Activated CD8-positive, alpha-beta memory T cell treated with anti-CD3 and anti-CD28 coated beads for 1 hour (primary cell): Measurements from ENCODE around the gene TMEM217.
A peak's percentile ranks its signal among the peaks of the same experiment; 100 is the strongest.
"Not testable (repeated sequence)": the region's sequence is repeated elsewhere in the genome, so short reads cannot be mapped to it uniquely, and the experiment has no call there.

Experiments used
- DNase-seq, 2 donors: peaks; one replicate each; pipeline ENCODE4 v3.0.0-alpha.2; 2020; ENCODE audit warnings: low read depth in 1 of 2; ENCODE audit errors: extremely low read depth in 1 of 2

Gene TMEM217

DNA sequence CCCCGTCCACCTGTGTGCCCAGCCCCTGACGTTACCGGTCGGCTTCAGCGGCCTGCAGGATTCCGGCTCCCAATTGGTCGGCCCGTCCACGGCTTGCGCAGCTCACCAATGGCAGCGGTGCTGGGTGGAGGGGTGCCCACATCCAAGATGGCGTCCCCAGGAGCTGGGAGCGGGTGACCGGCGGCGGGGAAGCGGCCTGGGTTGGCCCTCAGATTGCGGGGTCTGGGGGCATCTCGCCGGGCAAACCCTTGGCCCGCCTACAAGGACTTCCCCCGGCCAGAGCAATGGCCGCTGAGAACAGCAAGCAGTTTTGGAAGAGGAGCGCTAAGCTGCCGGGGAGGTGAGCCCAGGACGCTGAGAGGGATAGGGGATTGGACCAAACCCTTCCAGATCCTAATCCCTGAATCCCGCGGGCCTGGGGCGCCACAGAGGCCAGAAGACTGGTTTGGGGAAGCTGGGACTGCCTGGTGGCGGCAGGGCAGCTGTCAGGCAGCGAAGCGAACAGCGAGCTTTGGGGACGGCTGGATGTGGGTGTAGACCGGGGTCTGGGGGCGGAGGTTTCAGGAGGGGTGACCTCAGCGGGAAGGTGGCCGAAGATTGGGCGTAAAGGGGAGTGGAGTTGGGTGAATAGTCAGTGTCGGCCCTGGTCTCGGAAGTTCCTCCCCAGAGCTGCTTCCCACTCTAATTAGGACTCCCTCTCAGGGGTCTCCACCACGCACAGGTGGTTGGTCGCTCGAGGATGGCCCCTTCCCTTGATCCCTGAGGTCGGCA lies at the start of gene TMEM217, which contains the start of gene TBC1D22B:
TMEM217 (minus strand) TSS at position 511 of the 771 bp plus-strand sequence. CDS start 39,114 bp downstream, outside the sequence.
TBC1D22B (plus strand) TSS at position 139 of the 771 bp plus-strand sequence; CDS start at position 285, 146 bp downstream.
- DNase-seq: peak; percentile 88 to 91

DNA sequence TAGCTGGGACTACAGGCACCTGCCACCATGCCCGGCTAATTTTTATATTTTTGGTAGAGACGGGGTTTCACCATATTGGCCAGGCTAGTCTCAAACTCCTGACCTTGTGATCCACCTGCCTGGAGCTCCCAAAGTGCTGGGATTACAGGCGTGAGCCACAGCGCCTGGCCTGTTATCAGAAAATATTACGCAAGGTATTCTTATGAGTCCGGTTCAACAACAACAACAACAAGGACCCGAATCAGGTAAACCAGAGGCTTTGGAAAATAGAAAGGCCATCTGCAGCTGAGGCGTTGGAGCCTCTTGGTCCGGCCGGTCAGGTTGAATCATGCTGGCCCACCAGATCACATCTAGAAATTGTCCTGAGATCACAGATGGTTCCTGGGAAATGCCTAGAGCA lies 49.5 kb upstream of the TMEM217 start:
- not testable (repeated sequence) for DNase-seq

DNA sequence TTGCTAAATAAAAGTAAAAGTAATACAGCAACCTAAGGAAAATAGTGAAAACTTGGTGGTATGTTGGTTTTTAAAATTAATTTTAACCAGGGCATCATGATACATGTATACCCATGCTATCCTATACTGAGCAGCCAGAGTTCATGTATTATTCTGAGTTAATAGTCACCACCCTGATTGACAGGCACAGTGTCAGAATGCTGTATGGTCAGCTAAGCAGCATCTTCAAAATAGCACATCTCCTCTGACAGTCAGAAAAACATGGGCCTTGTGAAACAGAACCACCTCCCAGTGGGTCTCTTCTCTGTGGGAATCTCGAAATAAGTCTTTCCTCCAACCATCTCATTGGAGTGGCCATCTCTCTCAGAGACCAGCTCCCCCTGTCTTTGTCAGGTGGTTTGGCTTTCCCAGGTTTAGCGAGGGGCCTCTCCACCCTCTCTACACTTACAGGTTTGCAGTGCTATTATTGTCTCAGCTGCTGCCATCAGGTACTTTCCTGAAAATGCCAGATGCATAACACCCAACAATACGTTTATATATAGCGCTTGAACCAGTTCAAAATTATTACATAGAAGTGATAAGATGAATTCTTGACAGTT lies 48.8 kb upstream of the TMEM217 start:
- no peak for DNase-seq

DNA sequence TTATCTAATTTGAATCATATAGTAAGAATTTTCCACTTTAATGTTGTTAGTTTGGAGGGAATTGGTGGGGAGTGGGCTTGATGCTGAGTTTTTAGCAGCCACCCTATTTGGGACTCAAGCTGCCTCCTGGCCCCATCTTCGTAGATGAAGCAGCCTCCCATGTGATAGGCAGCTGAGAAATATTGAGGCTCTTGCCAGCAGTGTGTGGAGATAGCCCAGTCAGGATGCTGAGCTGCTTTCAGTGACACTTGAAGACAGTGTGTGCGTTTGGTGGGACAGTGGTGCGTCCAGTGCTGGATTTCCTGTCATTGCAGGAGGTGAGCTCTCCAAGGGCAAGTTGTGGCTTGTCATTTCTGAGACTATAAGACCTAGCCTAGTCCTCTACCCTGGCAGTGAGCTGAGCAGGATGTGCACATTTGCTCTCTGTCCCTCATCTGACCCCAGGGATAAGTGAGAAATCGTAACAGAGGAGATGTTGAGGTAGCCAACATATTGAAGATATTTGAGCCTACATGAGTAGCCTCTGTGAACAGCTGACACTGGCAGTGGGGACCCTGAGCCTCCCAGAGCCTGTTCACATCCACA lies 48.0 kb upstream of the TMEM217 start:
- no peak for DNase-seq

DNA sequence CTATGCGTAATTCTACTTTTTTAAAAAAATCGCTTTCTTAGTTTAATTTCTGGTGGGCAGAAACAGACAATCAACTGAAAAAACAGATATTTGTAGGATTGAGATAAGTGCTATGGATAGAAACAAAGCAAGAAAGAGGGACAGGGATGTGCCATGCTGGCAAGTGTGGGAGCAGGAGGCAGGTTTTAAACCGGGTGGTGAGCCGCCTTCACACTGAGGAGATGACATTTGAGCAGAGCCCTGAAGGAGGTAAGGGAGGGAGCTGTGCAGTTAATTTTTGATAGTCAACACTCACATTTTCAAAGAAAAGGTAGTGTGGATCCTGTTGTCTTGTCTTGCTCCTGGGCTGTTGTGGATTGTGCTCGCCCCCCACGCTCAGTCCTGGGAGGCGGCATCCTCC lies 46.8 kb upstream of the TMEM217 start:
- no peak for DNase-seq

DNA sequence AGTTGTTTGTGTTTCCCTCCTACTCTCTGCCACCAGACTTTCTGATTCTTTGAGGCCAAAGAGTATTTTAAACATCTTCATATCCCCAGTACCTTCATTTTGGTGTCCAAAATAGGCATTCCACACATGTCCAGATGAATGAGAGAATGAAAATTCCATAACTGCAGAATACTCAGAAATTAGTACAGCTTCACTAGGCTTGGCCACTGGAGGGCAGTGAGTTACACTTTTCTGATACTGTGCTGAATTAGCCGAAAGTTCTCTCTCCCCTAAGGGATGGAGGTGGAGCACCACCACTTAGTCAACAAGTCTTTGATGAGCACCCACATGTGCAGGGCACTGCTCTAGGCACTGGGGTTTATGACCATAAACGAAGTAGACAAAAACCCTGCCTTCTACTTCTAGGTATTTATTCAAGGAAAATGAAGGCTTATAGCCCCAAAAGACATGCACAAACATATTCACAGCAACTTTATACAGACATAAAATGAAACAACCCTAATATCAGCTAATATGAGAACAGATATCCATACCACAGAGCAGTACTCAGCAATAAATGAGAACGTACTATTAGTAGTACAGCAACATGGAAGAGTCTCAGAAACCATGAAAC lies 46.1 kb upstream of the TMEM217 start:
- DNase-seq: no peak

DNA sequence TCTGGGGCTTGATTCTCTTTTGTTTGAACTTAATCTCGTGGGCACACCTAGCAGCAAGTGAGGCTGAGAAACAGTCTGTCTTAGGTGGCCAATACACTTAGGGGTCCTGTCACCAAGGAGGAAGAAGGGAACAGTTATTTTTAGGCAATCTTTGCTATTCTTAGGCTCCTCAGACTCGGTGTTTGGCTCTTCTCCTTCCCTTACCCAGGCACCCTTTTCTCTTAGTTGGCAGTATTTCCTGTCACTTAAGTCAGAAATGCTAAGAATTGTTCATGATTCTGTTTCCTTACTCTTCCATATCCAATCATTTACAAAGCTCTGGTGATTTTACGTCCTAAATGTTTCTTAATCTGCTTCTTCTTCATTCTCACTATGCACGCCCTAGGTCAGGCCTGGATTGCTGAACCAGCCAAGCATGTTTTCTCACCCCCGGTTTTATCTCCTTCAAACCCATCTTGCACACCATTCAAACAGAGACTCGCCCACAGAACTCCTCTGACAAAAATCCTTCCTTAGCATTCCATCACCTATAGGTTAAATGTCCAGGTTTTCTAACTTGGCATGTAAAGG lies 45.2 kb upstream of the TMEM217 start:
- no peak for DNase-seq

DNA sequence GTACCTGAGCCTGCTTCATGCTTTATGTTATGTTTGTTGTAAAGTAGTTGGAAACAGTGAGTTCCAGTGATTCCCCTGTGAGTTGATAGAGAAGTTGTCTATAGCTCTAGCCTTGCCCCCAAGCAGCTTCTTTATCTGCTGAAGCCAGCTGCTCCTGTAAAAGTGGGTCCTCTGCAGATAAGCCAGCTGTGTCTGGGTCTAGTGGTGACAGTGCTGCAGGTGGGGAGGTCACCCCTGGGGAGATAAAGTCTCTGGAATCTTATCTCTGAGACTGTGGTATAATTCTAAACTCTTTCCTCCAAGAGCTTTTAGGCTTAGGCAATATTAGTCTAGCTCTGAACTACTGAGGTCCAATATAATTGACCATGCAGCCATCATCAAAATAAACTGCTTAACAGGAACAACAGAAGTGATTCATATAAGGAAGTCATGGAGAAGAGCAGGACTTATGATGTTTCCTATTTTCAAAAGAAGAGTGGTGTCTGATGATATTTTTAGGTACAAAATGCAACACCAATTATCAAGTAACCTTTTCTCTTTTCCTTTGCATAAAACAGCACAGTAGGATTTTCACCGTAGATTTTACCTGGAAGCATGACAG lies 44.2 kb upstream of the TMEM217 start:
- no peak for DNase-seq

DNA sequence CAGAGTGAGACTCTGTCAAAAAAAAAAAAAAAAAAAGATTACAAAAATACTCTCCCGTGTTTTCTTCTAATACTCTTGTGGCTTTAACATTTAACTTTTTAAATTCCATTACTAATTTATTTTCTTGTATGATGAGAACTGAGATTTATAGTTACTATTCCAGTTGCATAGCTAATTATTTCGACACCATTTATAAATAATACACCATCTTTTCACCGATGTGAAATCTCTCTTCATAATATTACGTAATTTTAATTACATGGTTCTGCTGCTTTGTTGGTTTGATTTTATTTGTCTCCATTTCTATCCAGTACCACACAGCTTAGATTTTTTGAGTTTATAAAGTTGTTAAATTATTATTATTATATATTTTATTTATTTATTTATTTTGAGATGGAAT lies 42.0 kb upstream of the TMEM217 start:
- DNase-seq: no peak

DNA sequence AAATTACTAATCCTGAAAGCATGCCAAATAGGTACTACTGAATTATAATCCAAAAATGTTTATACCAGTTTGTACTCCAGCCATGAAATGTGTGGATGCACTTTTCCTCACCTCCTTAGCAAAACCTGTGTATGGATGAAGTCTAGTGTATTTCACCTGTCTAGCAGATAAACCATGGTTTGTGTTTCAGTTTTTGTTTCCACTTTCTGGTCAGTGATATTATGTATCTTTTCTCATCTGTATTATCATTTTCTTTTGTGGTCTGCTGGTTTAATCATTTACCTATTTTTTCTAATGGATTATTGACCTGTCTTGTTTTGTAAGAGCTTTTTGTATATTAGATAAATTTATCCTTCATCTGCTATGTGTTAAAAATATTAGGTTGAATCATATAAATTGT lies 41.0 kb upstream of the TMEM217 start:
- no peak for DNase-seq

DNA sequence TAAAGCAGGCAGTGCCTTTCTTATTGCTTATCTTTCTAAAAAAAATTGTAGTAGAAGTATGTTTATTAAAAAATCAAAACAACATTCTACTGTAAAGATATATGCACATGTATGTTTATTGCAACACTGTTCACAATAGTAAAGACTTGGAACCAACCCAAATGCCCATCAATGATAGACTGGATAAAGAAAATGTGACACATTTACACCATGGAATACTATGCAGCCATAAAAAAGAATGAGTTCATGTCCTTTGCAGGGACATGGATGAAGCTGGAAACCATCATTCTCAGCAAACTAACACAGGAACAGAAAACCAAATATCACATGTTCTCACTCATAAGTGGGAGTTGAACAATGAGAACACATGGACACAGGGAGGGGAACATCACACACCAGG lies 39.7 kb upstream of the TMEM217 start:
- not testable (repeated sequence) for DNase-seq

DNA sequence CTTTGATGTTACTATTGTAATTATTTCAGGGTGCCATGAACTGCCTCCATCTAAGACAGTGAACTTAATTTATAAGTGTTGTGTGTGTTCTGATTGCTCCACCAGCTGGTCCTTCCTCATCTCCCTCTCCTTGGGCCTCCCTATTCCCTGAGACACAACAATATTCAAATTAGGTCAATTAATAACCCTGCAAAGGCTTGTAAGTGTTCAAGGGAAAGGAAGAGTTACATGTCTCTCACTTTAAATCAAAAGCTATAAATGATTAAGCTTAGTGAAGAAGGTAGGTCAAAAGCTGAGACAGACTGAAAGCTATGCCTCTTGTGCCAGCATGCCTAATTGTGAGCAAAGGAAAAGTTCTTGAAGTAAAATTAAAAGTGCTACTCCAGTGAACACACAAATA lies 35.5 kb upstream of the TMEM217 start:
- no peak for DNase-seq

DNA sequence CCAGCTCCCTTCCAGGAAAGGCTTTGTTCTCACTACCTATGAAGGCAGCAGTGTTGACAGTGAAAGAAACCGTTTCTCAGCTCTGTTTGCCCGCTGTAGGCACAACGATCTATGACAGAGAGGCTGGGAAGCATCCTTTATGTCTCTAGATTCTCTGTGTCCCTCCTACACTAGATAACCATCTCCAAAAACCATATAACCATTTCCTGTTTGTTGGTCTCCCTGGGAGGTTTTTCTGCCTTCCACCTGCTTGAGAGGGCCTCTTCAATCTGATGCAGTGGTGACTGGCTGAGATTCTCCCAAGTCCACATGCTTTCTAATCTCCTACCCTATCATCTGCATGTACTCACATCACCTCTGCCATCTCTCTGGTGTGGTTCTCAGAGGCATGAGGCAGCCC lies 32.0 kb upstream of the TMEM217 start:
- DNase-seq: no peak

DNA sequence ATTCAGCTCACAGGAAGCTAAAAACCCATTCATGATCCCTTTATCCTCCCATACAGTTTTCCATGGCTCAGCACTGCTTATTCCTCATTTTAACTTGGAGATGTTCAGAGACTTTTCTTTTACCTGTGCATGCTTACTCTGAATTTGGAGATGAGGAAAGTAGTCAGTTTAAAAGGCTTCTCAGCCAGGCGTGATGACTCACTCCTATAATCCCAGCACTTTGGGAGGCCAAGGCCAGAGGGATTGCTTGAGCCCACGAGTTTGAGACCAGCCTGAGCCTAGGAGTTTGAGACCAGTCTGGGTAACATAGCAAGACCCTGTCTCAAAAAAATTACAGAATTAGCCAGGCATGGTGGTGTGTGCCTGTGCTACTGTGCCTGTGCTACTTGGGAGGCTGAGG lies 30.3 kb upstream of the TMEM217 start:
- DNase-seq: no peak

DNA sequence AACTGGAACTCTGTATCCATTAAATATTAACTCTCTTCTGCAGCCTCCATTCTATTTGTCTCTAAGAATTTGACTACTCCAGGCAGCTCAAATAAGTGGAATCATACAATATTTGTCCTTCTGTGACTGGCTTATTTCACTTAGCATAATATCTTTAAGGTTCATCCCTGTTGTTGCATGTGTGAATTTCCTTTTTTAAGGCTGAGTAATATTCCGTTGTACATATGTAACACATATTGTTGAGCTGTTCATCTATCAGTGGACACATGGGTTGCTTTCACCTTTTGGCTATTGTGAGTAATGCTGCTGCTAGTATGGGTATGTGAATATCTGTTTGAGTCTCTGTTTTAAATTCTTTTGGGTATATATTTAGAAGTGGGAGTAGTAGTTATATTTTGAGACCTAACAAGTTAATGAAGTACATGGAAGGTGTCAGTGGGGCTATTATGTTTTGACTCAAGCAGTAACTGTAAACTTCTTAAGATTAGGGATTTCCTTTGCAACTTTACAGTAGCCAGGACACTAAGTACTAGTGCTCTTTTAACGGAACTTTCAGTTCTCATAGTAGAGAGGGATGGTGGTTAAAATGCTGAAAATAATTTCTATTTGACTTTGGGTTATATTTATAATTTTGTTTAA lies 29.7 kb upstream of the TMEM217 start:
- DNase-seq: no peak

DNA sequence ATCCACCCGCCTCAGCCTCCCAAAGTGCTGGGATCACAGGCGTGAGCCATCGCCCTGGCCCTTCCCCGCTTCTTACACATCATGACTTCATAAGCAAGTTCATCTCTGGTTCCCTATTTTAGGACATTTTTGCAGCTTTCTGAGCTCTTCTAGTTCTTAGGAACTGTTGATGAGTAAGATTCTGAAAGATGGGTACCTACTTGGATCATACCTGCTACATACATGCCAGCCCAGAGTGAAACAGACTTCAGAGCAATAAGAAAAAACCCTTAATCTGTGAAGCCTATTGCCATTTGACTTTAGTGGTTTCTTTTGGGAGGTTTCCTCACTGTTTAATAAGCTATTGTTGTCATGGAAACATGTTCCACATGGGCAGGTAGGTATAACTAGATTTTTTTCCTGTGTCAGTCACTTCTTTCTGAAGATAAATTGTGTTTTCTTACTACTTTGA lies 27.9 kb upstream of the TMEM217 start:
- no peak for DNase-seq

DNA sequence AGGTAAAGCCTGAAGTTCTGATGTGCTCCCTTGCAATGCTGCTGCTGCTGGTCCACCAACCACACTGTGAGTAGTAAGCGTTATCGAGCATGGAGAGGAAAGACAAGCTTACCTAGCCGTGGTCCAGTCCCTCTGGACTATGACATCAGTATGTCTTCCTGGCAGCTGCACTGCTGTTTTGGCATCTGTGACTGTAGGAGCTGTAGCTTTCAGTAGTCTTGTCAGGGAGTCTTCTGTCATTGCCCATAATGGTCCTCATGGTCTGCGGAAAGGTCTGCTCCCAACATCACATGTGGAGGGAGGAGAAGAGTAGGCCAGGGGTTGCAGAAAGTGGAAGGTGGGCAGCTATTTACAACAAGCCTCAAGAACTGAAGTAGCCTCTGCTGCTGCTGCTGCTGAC lies 26.8 kb upstream of the TMEM217 start:
- no peak for DNase-seq

DNA sequence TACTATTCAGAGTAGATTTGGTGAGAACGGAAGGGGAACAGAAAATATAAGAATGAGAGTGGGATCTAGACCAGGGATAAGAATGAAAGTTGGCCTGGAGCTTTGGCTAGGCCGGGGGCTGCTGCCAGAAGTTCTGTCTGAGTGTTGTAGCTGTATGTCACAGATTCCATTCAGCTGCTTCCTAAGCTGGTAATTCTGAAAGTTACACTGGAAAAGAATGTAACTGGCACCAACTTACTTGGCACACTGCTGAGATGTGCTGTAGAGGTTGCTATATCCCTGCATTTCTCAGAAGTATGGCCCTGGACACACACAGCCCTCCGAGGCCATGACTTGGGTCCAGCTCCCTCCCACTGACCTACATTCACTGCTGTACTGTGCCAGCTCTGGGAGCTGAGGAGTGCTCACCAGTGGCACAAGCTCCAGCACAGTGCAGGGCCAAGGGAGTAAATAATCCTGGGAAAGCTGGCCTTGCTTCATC lies 25.8 kb upstream of the TMEM217 start:
- no peak for DNase-seq

DNA sequence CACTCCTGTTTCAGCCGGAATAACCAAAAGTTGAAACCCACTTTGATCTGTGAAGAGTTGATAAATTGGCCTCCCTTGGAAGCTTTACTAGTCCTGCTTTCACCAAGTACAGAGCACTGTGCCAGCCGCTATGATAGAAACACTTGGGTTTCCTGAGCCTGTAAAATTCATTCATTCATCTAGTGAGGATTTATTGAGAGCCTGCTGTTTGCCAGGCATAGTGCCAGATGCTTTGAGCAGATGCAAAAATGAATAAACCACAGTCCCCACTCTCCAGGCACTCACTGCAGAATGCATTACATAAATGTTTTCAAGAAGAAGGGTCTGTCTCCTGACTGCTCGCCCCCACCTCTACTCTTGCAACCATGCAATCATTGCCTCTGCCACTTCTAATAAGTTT lies 25.3 kb upstream of the TMEM217 start:
- no peak for DNase-seq

DNA sequence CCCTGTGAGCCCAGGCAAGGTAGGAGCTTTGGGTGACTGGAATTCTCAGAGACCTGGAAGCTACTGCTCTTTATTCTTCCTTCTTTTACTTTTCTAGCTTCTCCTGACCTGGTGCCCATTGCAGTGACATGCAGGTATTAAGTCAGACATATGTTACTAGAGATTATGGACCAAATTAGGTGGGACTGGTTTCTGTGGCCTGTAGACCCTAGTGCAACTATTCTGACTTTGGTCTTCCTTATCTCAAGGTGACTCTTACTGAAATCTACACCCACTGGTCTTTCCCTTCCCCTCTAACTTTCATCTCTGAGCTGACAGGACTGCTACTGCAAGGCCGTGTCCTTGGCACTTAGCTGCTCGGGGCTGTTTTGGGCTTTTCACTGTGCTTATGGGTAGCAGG lies 24.4 kb upstream of the TMEM217 start:
- no peak for DNase-seq
